Testis (tissue), 2 donors: ENCODE results near the gene PTPN12.

Source experiments
- POLR2A ChIP-seq: fragments of 450-650 bp; IDR thresholded peaks from one replicate; pipeline ENCODE4 v1.6.1; 2017; ENCODE audit warnings: antibody characterized with exemption, mild to moderate bottlenecking, moderate library complexity
- TF ChIP-seq, protein P1 (sequence below), 3 experiments: fragments of 450-650 bp in 2 of 3; fragments of 200-600 bp in 1 of 3; sonication (generic) in 1 of 3; IDR thresholded peaks; one replicate each; pipeline ENCODE4 v1.5.1; 2016 to 2019; ENCODE audit warnings: antibody characterized with exemption in 3 of 3, mild to moderate bottlenecking in 2 of 3, moderate library complexity in 1 of 3

DNA sequence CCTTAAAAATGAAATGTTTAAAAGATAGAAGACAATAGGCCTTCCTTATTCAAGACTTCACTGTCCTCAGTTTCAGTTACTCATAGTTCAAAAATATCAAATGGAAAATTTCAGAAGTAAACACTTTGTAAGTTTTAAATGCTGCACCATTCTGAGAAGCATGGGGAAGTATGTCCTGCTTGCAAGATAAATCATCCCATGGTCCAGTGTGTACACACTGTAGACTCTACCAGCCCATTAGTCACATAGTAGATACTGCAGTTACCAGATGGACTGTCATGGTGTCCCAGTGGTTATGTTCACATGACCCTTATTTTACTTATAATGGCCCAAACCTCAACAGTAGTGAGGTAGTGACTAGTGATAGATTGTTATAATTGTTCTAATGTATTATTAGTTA is 69.5 kb downstream of the PTPN12 start:
- TF ChIP-seq, protein P1, sequence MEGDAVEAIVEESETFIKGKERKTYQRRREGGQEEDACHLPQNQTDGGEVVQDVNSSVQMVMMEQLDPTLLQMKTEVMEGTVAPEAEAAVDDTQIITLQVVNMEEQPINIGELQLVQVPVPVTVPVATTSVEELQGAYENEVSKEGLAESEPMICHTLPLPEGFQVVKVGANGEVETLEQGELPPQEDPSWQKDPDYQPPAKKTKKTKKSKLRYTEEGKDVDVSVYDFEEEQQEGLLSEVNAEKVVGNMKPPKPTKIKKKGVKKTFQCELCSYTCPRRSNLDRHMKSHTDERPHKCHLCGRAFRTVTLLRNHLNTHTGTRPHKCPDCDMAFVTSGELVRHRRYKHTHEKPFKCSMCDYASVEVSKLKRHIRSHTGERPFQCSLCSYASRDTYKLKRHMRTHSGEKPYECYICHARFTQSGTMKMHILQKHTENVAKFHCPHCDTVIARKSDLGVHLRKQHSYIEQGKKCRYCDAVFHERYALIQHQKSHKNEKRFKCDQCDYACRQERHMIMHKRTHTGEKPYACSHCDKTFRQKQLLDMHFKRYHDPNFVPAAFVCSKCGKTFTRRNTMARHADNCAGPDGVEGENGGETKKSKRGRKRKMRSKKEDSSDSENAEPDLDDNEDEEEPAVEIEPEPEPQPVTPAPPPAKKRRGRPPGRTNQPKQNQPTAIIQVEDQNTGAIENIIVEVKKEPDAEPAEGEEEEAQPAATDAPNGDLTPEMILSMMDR (IDR thresholded peaks at IDR 0.05), result no peak
- no peak for TF ChIP-seq POLR2A
